GM21737 (cell line): Measurements from ENCODE around the gene TTC34.

Experiments used
- ATAC-seq: cut with Tn5 transposase; IDR thresholded peaks from one replicate; pipeline ENCODE4 v1.9.1; 2021; ENCODE audit warnings: mild to moderate bottlenecking, moderate library complexity; ENCODE audit not compliant: unreplicated experiment

Gene TTC34

GRCh38 chr1:2607641-2608091, 193.8 kb downstream of the TTC34 start:
- no peak for ATAC-seq

- ATAC-seq = no peak
Measured at GRCh38 chr1:2606881-2607621, 194.4 kb downstream of the TTC34 start.

DNA sequence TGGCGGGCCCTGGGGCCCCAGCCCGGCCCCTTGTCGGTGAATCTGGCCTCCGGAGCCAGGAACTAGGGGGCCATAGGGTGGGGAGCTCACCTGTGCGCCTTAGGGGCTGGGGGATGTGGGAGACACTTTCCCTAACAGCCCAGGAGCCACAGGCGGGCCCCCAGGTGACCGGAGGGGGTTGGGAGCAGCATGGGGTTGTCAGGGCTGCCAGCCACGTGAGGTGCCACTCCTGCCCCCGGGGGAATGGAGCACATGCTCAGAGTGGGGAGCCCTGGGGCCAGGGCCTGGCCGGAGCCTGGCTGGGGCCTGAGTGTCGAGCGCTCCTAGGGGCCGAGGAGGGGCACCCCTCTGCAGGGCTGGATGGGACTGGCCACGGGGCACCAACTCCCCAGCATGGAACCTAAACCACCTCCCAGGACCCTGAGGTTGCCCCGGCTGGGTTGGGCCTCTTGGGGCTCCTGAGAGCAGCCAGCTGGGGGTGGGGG, 195.1 kb downstream of the TTC34 start:
- ATAC-seq = no peak

DNA sequence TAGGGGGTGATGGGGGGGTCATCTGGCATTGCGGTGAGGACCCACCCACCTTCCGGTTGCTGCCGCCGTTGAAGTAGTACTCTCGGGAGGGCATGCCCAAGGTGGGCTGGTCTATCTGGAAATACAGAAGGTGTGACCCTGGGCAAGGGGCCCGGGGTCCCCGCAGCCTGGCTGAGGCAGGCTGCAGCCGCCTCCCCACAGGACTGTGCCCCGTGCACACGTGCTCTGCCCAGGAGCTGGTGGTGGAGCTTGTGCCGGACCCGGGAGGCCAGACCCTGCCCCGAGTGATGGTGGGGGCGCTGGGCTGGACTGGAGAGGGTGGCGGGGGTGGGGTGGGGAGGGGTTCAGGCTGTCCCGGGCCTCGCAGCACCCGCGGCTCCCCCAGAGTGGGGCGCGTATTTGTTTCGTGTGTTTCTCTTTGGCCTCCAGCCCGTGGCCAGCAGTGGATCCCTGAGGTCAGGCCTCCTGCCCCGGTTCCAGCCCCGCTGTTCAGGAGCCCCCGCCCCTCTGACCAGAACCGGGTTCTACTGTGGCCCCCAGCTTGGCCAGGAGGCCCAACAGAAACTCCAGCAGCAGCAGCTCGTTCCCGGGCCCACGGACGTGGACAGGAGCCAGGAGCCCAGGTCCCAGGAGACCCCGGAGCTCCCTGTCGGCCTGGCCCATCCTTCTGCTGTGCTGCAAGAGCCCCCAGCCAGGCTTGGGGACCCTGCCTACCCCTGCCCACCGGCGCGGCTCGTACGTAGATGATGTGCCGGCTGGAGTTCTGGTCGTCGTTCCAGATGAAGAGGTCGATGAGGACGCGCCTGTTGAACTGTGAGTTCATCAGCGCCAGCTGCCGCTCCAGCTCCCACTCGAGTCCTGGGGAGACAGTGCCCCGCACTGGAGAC, 195.7 kb downstream of the TTC34 start:
- no peak for ATAC-seq

- ATAC-seq = no peak
Measured at GRCh38 chr1:2604844-2605508, 196.5 kb downstream of the TTC34 start.

GRCh38 chr1:2604156-2604843, 197.2 kb downstream of the TTC34 start:
- no peak for ATAC-seq

DNA sequence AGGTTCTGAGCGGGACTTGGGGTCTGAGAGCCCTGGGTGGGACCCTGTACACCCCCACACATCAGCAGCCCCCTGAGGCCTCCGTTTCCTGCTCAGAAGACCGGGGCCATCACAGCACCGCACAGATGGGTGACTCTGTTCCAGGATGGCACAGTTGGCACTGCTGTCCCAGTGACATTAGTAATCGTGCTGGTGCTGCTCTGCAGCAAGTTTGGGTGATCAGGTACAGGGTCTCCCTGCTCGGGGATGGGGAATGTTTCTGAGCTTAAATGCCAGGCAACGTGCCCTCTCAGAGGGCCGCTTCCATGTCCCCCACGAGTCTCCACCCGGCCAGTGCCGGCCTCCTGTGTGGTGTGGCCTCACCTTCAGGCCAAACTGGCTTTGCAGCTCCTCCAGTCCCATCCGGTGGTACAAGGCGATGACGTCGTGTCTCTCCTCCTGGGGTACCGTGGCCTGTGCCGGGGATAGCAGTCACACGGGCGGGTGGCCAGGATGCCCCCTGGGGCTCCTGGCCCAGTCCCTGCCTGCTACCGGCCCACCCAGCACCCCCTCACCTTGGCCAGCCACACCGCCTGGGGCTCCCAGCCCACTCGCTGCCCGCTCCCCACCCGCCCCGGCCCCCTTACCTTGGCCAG, 197.9 kb downstream of the TTC34 start:
- ATAC-seq = no peak

GRCh38 chr1:2602866-2603520, 198.5 kb downstream of the TTC34 start:
- no peak for ATAC-seq

- no peak for ATAC-seq
Measured at GRCh38 chr1:2602311-2602835, 199.1 kb downstream of the TTC34 start.

DNA sequence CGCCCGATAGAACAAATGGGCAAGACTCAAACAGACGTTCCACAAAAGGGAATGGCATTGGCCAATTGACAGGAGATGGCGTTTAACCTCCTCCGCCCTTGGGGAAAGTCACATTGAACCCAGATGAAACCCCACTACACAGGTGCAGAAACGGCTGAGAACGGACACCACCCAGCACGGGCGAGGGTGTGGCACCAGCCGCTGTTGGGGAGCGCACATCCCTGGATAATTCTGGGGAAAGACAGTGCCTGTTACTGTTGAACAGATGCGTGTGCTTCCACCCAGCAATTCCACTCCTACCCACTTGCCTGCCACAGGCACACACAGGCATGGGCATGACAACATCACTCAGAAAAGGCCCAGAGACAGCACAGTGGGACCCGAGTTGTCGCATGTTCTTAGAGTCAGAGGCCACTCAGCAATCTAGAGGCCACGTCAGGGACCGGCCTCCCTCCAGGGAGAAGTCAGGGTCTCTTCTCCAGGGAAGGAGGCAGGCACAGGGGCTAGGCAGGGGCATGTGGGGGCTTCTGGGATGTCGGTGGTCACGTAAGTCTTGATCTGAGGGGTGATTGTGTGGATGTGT, 199.7 kb downstream of the TTC34 start:
- no peak for ATAC-seq

- no peak for ATAC-seq
Measured at GRCh38 chr1:2598329-2598931, 203.1 kb downstream of the TTC34 start.

GRCh38 chr1:2597441-2598328, 203.8 kb downstream of the TTC34 start:
- ATAC-seq = no peak

DNA sequence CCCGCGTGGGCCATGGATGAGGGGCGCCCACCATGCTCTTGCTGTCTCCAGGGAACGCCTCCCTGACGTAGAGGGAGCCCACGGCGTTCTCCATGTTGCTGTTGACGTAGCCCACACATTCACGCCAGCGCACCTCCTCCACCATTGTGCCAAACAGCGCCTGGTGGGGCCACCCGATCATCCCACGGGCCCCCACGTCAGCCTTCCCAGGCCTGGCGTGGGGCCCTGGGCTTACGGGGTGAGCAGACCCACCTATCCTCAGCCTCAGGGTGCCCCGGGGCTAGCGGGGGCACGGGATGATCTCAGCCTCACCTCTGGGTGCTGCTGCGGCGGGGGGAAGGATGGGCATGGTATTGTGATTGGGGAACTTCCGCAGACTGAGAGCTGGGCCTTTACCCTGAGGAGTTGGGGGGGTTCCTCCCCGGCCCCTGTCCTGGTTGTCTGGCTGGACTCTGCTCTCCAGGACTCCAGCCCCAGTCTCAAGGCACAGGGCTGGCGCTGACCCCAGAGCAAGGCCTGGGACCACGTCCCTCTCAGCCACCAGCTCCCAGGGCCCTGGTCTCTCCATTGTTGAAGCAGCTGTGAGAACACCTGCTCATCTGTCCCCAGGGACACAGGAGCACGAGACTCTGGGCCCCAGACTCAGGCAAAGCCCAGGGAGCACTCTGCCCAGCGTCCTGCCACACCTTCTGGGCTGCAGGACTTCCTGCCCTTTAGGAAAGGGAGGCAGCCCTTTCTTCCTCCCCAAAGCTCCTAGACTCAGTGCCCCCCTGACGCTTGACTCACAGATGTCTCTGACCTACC, 204.8 kb downstream of the TTC34 start:
- no peak for ATAC-seq

- ATAC-seq = no peak
Measured at GRCh38 chr1:2595812-2596529, 205.5 kb downstream of the TTC34 start.

- no peak for ATAC-seq
Measured at GRCh38 chr1:2595261-2595811, 206.2 kb downstream of the TTC34 start.

GRCh38 chr1:2594641-2595131, 206.8 kb downstream of the TTC34 start:
- ATAC-seq = no peak
